ENCODE measurements around the gene CCNDBP1. TPM values are rescaled to one million over a fixed set of nuclear protein-coding genes. Genes with fewer than 3 reads are reported as not detected.
"Not testable (repeated sequence)": the region's sequence is repeated elsewhere in the genome, so short reads cannot be mapped to it uniquely, and the experiment has no call there.

CCNDBP1 gene
- total RNA-seq, 2 experiments from 2014 or later, result 92.3 to 103 TPM

GRCh38 chr15:43193710-43194109 lies 8.5 kb downstream of the CCNDBP1 start:
- ChIA-PET POLR2A (interaction anchor here (1.3 kb wide), 1 partner anchor 9 kb away, joined by 3 read pairs; no protein-coding TSS in a partner anchor), CTCF (interaction anchor here (0.7 to 1.3 kb wide), 4 partner anchors 9 to 125 kb away, joined by 3 to 4 read pairs (median 3); no protein-coding TSS in a partner anchor)
- no peaks in the 10 kb centered on the region for H3K27me3 Mint-ChIP-seq
- Histone ChIP-seq H3K27ac (ENCODE audit: low read depth in 1 of 2, low read length in 2 of 2) (no peak overlapping the region), H3K9me3 (ENCODE audit: control insufficient read depth in 1 of 2, insufficient read depth in 1 of 2, low read length in 2 of 2) (peaks cover 0 to 3% of the 10 kb centered on the region in 2 experiments), H3K36me3 (ENCODE audit: insufficient read depth, low read length) (peaks cover 84% of the 10 kb centered on the region), H3K4me3 (ENCODE audit: low read length) (no peak overlapping the region), H3K4me1 (ENCODE audit: insufficient read depth, low read length) (no peaks in the 10 kb centered on the region), H3K27me3 (ENCODE audit: control insufficient read depth in 1 of 2, insufficient read depth in 2 of 2, low read length in 2 of 2) (no peaks in the 10 kb centered on the region)
- H3K27ac Mint-ChIP-seq, result no peak overlapping the region
- DNase-seq (no peak), ATAC-seq (ENCODE audit: poor library complexity) (no peak)
- intact Hi-C loops (cut with DNase I, micrococcal nuclease), result no loop called here
- H3K36me3 Mint-ChIP-seq (ENCODE audit: low read depth), result peaks cover 90% of the 10 kb centered on the region
- peaks cover 26% of the 10 kb centered on the region for H3K4me1 Mint-ChIP-seq (ENCODE audit: low read depth)
- TF ChIP-seq CTCF (IDR thresholded peaks at IDR 0.05), result no peak
- H3K4me3 Mint-ChIP-seq, result no peak overlapping the region
- peaks cover 5% of the 10 kb centered on the region for H3K9me3 Mint-ChIP-seq

- DNase-seq (no peak), ATAC-seq (ENCODE audit: poor library complexity) (no peak)
- ChIA-PET CTCF (interaction anchor here (1.1 to 1.4 kb wide), 2 partner anchors 31 to 90 kb away, joined by 3 to 4 read pairs; no protein-coding TSS in a partner anchor), POLR2A (interaction anchor here (1.3 kb wide), 1 partner anchor 10 kb away, joined by 3 read pairs; no protein-coding TSS in a partner anchor)
- Histone ChIP-seq H3K36me3 (ENCODE audit: insufficient read depth, low read length) (peaks cover 75% of the 10 kb centered on the region), H3K4me3 (ENCODE audit: low read length) (no peak overlapping the region), H3K27me3 (ENCODE audit: control insufficient read depth in 1 of 2, insufficient read depth in 2 of 2, low read length in 2 of 2) (no peaks in the 10 kb centered on the region), H3K27ac (ENCODE audit: low read depth in 1 of 2, low read length in 2 of 2) (no peak overlapping the region), H3K9me3 (ENCODE audit: control insufficient read depth in 1 of 2, insufficient read depth in 1 of 2, low read length in 2 of 2) (peaks cover 0 to 7% of the 10 kb centered on the region in 2 experiments), H3K4me1 (ENCODE audit: insufficient read depth, low read length) (no peaks in the 10 kb centered on the region)
- Mint-ChIP-seq H3K9me3 (peaks cover 5% of the 10 kb centered on the region), H3K36me3 (ENCODE audit: low read depth) (peaks cover 86% of the 10 kb centered on the region), H3K27me3 (no peaks in the 10 kb centered on the region), H3K4me3 (no peak overlapping the region), H3K4me1 (ENCODE audit: low read depth) (peaks cover 17% of the 10 kb centered on the region), H3K27ac (no peak overlapping the region)
- TF ChIP-seq CTCF (IDR thresholded peaks at IDR 0.05), result no peak
- intact Hi-C loops (cut with DNase I, micrococcal nuclease), result no loop called here
These were observed 9.6 kb downstream of the CCNDBP1 start for GRCh38 chr15:43194795-43195194.

GRCh38 chr15:43196760-43197548 lies 11.8 kb downstream of the CCNDBP1 start:
- H3K27ac Mint-ChIP-seq, result no peak overlapping the region
- no peaks in the 10 kb centered on the region for H3K27me3 ChIP-seq (ENCODE audit: control insufficient read depth in 1 of 2, insufficient read depth in 2 of 2, low read length in 2 of 2)
- intact Hi-C loops (cut with DNase I, micrococcal nuclease), result no loop called here
- ATAC-seq (ENCODE audit: poor library complexity) (no peak), DNase-seq (no peak)
- H3K4me3 ChIP-seq (ENCODE audit: low read length), result no peak overlapping the region
- H3K9me3 Mint-ChIP-seq, result peaks cover 5% of the 10 kb centered on the region
- H3K4me1 ChIP-seq (ENCODE audit: insufficient read depth, low read length), result no peaks in the 10 kb centered on the region
- no peak for TF ChIP-seq CTCF (IDR thresholded peaks at IDR 0.05)
- no peaks in the 10 kb centered on the region for H3K27me3 Mint-ChIP-seq
- ChIA-PET CTCF (no interaction called here), POLR2A (no interaction called here)
- H3K9me3 ChIP-seq (ENCODE audit: control insufficient read depth in 1 of 2, insufficient read depth in 1 of 2, low read length in 2 of 2), result peaks cover 0 to 7% of the 10 kb centered on the region in 2 experiments
- H3K27ac ChIP-seq (ENCODE audit: low read depth in 1 of 2, low read length in 2 of 2), result no peak overlapping the region
- peaks cover 5% of the 10 kb centered on the region for H3K4me1 Mint-ChIP-seq (ENCODE audit: low read depth)
- no peak overlapping the region for H3K4me3 Mint-ChIP-seq
- peaks cover 53% of the 10 kb centered on the region for H3K36me3 ChIP-seq (ENCODE audit: insufficient read depth, low read length)
- peaks cover 66% of the 10 kb centered on the region for H3K36me3 Mint-ChIP-seq (ENCODE audit: low read depth)

- H3K4me1 Mint-ChIP-seq (ENCODE audit: low read depth); CTCF ChIA-PET: not testable (repeated sequence)
- H3K36me3 Mint-ChIP-seq (ENCODE audit: low read depth), result peaks cover 58% of the 10 kb centered on the region
These were observed 12.6 kb downstream of the CCNDBP1 start for GRCh38 chr15:43197773-43198172.

GRCh38 chr15:43198556-43198955 lies 13.4 kb downstream of the CCNDBP1 start:
- H3K4me1 Mint-ChIP-seq (ENCODE audit: low read depth); H3K4me3 ChIP-seq (ENCODE audit: low read length); H3K9me3 ChIP-seq (ENCODE audit: control insufficient read depth in 1 of 2, insufficient read depth in 1 of 2, low read length in 2 of 2); H3K27me3 Mint-ChIP-seq; H3K27ac ChIP-seq (ENCODE audit: low read depth in 1 of 2, low read length in 2 of 2); intact Hi-C loops (cut with DNase I, micrococcal nuclease); CTCF ChIA-PET; H3K4me1 ChIP-seq (ENCODE audit: insufficient read depth, low read length); DNase-seq; H3K27ac Mint-ChIP-seq; POLR2A ChIA-PET; ATAC-seq (ENCODE audit: poor library complexity); H3K4me3 Mint-ChIP-seq; H3K9me3 Mint-ChIP-seq; H3K27me3 ChIP-seq (ENCODE audit: control insufficient read depth in 1 of 2, insufficient read depth in 2 of 2, low read length in 2 of 2): not testable (repeated sequence)
- H3K36me3 ChIP-seq (ENCODE audit: insufficient read depth, low read length), result peaks cover 38% of the 10 kb centered on the region
- peaks cover 50% of the 10 kb centered on the region for H3K36me3 Mint-ChIP-seq (ENCODE audit: low read depth)

More at GRCh38 chr15:43197773-43198172, 12.6 kb downstream of the CCNDBP1 start:
- intact Hi-C loops (cut with DNase I, micrococcal nuclease); H3K9me3 Mint-ChIP-seq; DNase-seq; H3K27ac ChIP-seq (ENCODE audit: low read depth in 1 of 2, low read length in 2 of 2); H3K27me3 ChIP-seq (ENCODE audit: control insufficient read depth in 1 of 2, insufficient read depth in 2 of 2, low read length in 2 of 2); H3K4me3 Mint-ChIP-seq; POLR2A ChIA-PET; H3K4me1 ChIP-seq (ENCODE audit: insufficient read depth, low read length); H3K4me3 ChIP-seq (ENCODE audit: low read length); H3K27ac Mint-ChIP-seq; H3K27me3 Mint-ChIP-seq; H3K9me3 ChIP-seq (ENCODE audit: control insufficient read depth in 1 of 2, insufficient read depth in 1 of 2, low read length in 2 of 2); ATAC-seq (ENCODE audit: poor library complexity): not testable (repeated sequence)
- H3K36me3 ChIP-seq (ENCODE audit: insufficient read depth, low read length), result peaks cover 45% of the 10 kb centered on the region
